GM18511 (cell line): ENCODE data around the gene IFNA5.
A peak's percentile ranks its signal among the peaks of the same experiment; 100 is the strongest.

Experiments
- ATAC-seq: cut with Tn5 transposase; IDR thresholded peaks from one replicate; pipeline ENCODE4 v1.9.1; 2021; ENCODE audit warnings: mild to moderate bottlenecking, moderate library complexity; ENCODE audit not compliant: unreplicated experiment

IFNA5 gene

GRCh38 chr9:21305213-21305612 is at the start of gene IFNA5:
IFNA5 (minus strand) TSS chr9:21305313; CDS start chr9:21305256, 57 bp downstream.
- ATAC-seq: no peak

GRCh38 chr9:21350787-21351186 is 45.7 kb upstream of the IFNA5 start, which contains the start of gene IFNA6:
IFNA6 (minus strand) TSS chr9:21350887; CDS start chr9:21350887, 0 bp downstream.
- no peak for ATAC-seq

GRCh38 chr9:21348430-21348970 is 43.4 kb upstream of the IFNA5 start:
- no peak for ATAC-seq

GRCh38 chr9:21340735-21341134 is 35.6 kb upstream of the IFNA5 start:
- no peak for ATAC-seq

- ATAC-seq: no peak
Measured at GRCh38 chr9:21336457-21336856, 31.3 kb upstream of the IFNA5 start.

- peak; percentile 91 for ATAC-seq
Measured at GRCh38 chr9:21334701-21335632, 29.9 kb upstream of the IFNA5 start, which contains the start of gene KLHL9. KLHL9 (minus strand) TSS chr9:21335404; CDS start chr9:21334859, 545 bp downstream.

- no peak for ATAC-seq
Measured at GRCh38 chr9:21333226-21333625, 28.1 kb upstream of the IFNA5 start.

- no peak for ATAC-seq
Measured at GRCh38 chr9:21331676-21332402, 26.7 kb upstream of the IFNA5 start.

GRCh38 chr9:21326526-21327139 is 21.5 kb upstream of the IFNA5 start:
- ATAC-seq: peak; percentile 87

- no peak for ATAC-seq
Measured at GRCh38 chr9:21324047-21324446, 18.9 kb upstream of the IFNA5 start.

- no peak for ATAC-seq
Measured at GRCh38 chr9:21322911-21323461, 17.9 kb upstream of the IFNA5 start.

GRCh38 chr9:21320465-21320864 is 15.4 kb upstream of the IFNA5 start:
- no peak for ATAC-seq

GRCh38 chr9:21317956-21318923 is 13.1 kb upstream of the IFNA5 start:
- ATAC-seq: peak; percentile 82

GRCh38 chr9:21316860-21317259 is 11.7 kb upstream of the IFNA5 start:
- no peak for ATAC-seq

GRCh38 chr9:21316032-21316842 is 11.1 kb upstream of the IFNA5 start:
- no peak for ATAC-seq

- ATAC-seq: no peak
Measured at GRCh38 chr9:21314152-21314551, 9.0 kb upstream of the IFNA5 start.

GRCh38 chr9:21311889-21312288 is 6.8 kb upstream of the IFNA5 start:
- no peak for ATAC-seq

GRCh38 chr9:21295992-21296391 is 9.1 kb downstream of the IFNA5 start:
- ATAC-seq: no peak
